WTC11 (cell line): Measurements from ENCODE around the gene MRNIP.

ENCODE experiments used
- ATF3 ChIP-seq: sonication (generic); formaldehyde crosslinking; conservative IDR thresholded peaks from 2 replicates; pipeline ENCODE4 v1.8.1; 2022; ENCODE audit warnings: mild to moderate bottlenecking, missing genetic modification reagents
- CTCF ChIP-seq: fragments of 200-600 bp; IDR thresholded peaks from 2 replicates; pipeline ENCODE4 v1.8.0; 2022; ENCODE audit warnings: antibody characterized with exemption
- ETV6 ChIP-seq: sonication (generic); formaldehyde crosslinking; IDR thresholded peaks from 2 replicates; pipeline ENCODE4 v1.8.1; 2022; ENCODE audit warnings: mild to moderate bottlenecking, missing genetic modification reagents
- FOXP4 ChIP-seq: sonication (generic); formaldehyde crosslinking; IDR thresholded peaks from 2 replicates; pipeline ENCODE4 v1.8.0; 2022; ENCODE audit warnings: mild to moderate bottlenecking, missing genetic modification reagents
- NFYB ChIP-seq: sonication (generic); formaldehyde crosslinking; conservative IDR thresholded peaks from 2 replicates; pipeline ENCODE4 v1.8.0; 2022; ENCODE audit warnings: low read depth, missing genetic modification reagents
- NR2C2 ChIP-seq: sonication (generic); formaldehyde crosslinking; IDR thresholded peaks from 2 replicates; pipeline ENCODE4 v1.8.0; 2022; ENCODE audit warnings: mild to moderate bottlenecking, missing genetic modification reagents
- RORB ChIP-seq: fragments of 250-450 bp; sonication (Bioruptor Pico); IDR thresholded peaks from 2 replicates; pipeline ENCODE4 v1.9.0; 2021; ENCODE audit warnings: mild to moderate bottlenecking
- TF ChIP-seq, protein P1 (sequence below): sonication (generic); formaldehyde crosslinking; IDR thresholded peaks from 2 replicates; pipeline ENCODE4 v1.8.1; 2023; ENCODE audit warnings: mild to moderate bottlenecking, missing genetic modification reagents

- TF ChIP-seq ETV6 (CRISPR knock-in tag) (no peak), NFYB (CRISPR knock-in tag) (no peak), ATF3 (CRISPR knock-in tag) (no peak), CTCF (no peak), RORB (no peak), FOXP4 (no peak), NR2C2 (no peak)
- TF ChIP-seq, protein P1, sequence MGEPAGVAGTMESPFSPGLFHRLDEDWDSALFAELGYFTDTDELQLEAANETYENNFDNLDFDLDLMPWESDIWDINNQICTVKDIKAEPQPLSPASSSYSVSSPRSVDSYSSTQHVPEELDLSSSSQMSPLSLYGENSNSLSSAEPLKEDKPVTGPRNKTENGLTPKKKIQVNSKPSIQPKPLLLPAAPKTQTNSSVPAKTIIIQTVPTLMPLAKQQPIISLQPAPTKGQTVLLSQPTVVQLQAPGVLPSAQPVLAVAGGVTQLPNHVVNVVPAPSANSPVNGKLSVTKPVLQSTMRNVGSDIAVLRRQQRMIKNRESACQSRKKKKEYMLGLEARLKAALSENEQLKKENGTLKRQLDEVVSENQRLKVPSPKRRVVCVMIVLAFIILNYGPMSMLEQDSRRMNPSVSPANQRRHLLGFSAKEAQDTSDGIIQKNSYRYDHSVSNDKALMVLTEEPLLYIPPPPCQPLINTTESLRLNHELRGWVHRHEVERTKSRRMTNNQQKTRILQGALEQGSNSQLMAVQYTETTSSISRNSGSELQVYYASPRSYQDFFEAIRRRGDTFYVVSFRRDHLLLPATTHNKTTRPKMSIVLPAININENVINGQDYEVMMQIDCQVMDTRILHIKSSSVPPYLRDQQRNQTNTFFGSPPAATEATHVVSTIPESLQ (CRISPR knock-in tag), result no peak
Observed at GRCh38 chr5:179793468-179794139, 65.0 kb downstream of the MRNIP start, which contains the start of gene LTC4S.
